ENCODE results near the gene NUBPL.

Gene NUBPL

DNA sequence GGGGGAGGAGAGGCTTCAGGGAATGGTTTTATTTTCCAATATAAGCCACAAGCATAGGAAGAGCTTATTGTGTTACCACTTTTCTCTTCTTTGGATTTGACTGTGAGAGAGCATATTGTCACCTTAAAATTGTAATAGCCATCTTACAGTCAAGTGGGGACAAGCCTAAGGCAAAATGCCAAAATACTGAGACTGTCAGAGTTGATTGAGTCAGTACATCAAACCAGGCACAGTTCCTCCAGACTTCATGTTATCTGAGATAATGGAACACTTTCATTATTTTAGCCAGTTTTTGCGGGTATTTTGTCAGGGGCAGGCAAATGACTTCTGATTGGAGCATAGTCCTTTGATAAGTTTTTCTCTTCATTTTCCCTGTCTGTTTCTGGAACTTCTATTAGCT, 19.5 kb upstream of the NUBPL start:
- DNase-seq (ENCODE audit: low read depth), result no peak
- TF ChIP-seq, protein P1, sequence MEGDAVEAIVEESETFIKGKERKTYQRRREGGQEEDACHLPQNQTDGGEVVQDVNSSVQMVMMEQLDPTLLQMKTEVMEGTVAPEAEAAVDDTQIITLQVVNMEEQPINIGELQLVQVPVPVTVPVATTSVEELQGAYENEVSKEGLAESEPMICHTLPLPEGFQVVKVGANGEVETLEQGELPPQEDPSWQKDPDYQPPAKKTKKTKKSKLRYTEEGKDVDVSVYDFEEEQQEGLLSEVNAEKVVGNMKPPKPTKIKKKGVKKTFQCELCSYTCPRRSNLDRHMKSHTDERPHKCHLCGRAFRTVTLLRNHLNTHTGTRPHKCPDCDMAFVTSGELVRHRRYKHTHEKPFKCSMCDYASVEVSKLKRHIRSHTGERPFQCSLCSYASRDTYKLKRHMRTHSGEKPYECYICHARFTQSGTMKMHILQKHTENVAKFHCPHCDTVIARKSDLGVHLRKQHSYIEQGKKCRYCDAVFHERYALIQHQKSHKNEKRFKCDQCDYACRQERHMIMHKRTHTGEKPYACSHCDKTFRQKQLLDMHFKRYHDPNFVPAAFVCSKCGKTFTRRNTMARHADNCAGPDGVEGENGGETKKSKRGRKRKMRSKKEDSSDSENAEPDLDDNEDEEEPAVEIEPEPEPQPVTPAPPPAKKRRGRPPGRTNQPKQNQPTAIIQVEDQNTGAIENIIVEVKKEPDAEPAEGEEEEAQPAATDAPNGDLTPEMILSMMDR (conservative IDR thresholded peaks at IDR 0.05; ENCODE audit: low read length), result no peak
- H3K4me3 ChIP-seq (ENCODE audit: low read length), result no peak overlapping the region

DNA sequence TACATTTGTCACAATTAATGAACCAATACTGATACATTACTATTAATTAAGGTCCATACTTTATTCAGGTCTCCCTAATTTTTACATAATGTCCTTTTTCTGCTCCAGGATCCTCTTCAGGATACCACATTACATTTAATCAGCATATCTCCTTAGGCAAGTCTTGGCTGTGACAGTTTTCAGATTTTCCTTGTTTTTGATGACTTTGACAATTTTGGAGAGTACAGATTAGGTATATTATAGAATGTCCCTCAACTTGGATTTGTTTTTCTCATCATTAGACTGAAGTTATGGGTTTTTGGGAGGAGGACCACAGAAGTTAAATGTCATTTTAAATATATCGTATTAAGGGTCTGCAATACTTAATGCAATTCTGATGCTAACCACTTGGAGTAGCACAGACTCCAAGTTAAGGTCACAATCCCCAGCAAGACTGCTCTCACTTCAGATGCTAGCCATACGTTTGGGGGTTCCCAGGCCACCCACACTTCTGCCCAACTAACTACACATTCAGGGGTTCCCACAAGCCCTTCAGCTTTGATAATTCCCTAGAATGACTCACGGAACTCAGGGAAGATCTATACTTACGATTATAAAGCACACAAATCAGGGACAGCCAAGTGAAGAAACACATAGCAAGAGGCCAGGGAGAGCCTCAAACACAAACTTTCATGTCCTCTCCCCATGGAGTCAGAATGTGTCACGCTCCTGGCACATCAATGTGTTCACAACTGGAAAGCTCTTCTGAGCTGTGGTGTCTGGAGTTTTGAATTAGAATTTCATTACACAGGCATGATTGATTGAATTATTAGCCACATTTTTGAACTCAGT, 17.0 kb upstream of the NUBPL start:
- no peak for DNase-seq (ENCODE audit: low read depth)
- no peak overlapping the region for H3K4me3 ChIP-seq (ENCODE audit: low read length)
- TF ChIP-seq, protein P1 (conservative IDR thresholded peaks at IDR 0.05; ENCODE audit: low read length), result peak; percentile 37

- TF ChIP-seq, protein P1 (conservative IDR thresholded peaks at IDR 0.05; ENCODE audit: low read length), result no peak
- no peak for DNase-seq (ENCODE audit: low read depth)
- no peak overlapping the region for H3K4me3 ChIP-seq (ENCODE audit: low read length)
These were observed 16.4 kb upstream of the NUBPL start for GRCh38 chr14:31544816-31545215.

- no peak for DNase-seq (ENCODE audit: low read depth)
- TF ChIP-seq, protein P1 (conservative IDR thresholded peaks at IDR 0.05; ENCODE audit: low read length), result no peak
- no peak overlapping the region for H3K4me3 ChIP-seq (ENCODE audit: low read length)
These were observed 15.9 kb upstream of the NUBPL start for GRCh38 chr14:31545328-31545727.

DNA sequence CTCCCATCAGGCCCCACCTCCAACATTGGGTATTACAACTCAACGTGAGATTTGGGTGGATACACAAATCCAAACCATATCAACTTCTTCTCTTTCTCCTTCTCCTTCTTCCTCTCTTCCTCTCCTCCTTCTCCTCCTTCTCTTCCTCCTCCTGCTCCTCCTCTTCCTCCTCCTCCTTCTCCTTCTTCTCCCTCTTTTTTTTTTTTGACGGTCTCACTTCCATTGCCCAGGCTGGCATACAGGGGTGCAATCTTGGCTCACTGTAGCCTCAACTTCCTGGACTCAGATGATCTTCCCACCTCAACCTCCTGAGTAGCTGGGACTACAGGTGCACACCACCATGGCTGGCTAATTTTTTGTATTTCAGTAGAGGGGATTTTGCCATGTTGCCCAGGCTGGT, 11.4 kb upstream of the NUBPL start:
- no peak for DNase-seq (ENCODE audit: low read depth)
- TF ChIP-seq, protein P1 (conservative IDR thresholded peaks at IDR 0.05; ENCODE audit: low read length), result no peak
- H3K4me3 ChIP-seq (ENCODE audit: low read length), result no peak overlapping the region

- no peak overlapping the region for H3K4me3 ChIP-seq (ENCODE audit: low read length)
- no peak for DNase-seq (ENCODE audit: low read depth)
- TF ChIP-seq, protein P1 (conservative IDR thresholded peaks at IDR 0.05; ENCODE audit: low read length), result no peak
These were observed 10.6 kb upstream of the NUBPL start for GRCh38 chr14:31550589-31550988.

GRCh38 chr14:31556191-31556590, 5.0 kb upstream of the NUBPL start:
- no peak for DNase-seq (ENCODE audit: low read depth)
- H3K4me3 ChIP-seq (ENCODE audit: low read length), result no peak overlapping the region
- TF ChIP-seq, protein P1 (conservative IDR thresholded peaks at IDR 0.05; ENCODE audit: low read length), result no peak

Measured in AG10803 (cell line).